Measurements from ENCODE around the gene ZCCHC7.
"Not testable (repeated sequence)": the region's sequence is repeated elsewhere in the genome, so short reads cannot be mapped to it uniquely, and the experiment has no call there.

Gene ZCCHC7

GRCh38 chr9:37178742-37179141, 58.4 kb downstream of the ZCCHC7 start:
- no peak for DNase-seq (ENCODE audit: low read depth)

DNA sequence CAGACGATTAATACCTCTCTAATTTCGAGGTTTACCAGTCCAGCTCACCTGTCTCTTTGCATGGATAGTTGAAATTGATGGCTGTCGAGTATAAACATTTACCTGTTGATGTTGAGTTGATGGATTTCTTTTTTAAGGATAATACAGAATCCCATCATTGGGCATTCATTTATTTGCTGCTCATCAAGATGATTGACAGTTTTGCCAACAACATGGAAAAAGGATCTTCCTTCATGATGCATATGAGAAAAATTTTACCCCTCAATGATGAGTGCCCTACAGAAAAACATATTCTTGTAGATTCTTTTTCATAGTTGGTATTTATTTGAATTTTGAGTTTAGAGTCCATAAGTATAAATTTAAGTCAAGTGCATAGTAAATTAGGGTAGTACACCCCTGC, 59.2 kb downstream of the ZCCHC7 start:
- DNase-seq (ENCODE audit: low read depth), result no peak

DNA sequence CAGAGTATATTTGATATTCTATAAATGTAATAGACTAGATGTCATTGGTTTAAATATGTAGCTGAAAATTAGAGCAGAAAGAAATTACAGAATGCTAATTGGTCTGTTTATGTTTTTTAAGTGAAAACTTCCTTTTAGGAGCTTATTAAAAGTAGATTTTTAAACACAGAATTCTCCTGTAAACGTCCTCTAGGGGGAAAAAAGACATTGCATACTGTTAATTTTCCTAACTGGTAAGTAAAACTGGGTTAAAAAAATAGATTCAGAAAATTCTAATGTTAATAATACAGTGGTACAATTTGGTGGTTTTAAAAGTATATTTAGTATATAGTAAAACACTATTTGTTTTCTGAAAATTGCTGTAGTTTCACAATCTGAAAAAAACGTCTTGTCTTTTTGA, 59.8 kb downstream of the ZCCHC7 start:
- DNase-seq (ENCODE audit: low read depth), result no peak

- no peak for DNase-seq (ENCODE audit: low read depth)
Observed at GRCh38 chr9:37182718-37183117, 62.3 kb downstream of the ZCCHC7 start.

DNA sequence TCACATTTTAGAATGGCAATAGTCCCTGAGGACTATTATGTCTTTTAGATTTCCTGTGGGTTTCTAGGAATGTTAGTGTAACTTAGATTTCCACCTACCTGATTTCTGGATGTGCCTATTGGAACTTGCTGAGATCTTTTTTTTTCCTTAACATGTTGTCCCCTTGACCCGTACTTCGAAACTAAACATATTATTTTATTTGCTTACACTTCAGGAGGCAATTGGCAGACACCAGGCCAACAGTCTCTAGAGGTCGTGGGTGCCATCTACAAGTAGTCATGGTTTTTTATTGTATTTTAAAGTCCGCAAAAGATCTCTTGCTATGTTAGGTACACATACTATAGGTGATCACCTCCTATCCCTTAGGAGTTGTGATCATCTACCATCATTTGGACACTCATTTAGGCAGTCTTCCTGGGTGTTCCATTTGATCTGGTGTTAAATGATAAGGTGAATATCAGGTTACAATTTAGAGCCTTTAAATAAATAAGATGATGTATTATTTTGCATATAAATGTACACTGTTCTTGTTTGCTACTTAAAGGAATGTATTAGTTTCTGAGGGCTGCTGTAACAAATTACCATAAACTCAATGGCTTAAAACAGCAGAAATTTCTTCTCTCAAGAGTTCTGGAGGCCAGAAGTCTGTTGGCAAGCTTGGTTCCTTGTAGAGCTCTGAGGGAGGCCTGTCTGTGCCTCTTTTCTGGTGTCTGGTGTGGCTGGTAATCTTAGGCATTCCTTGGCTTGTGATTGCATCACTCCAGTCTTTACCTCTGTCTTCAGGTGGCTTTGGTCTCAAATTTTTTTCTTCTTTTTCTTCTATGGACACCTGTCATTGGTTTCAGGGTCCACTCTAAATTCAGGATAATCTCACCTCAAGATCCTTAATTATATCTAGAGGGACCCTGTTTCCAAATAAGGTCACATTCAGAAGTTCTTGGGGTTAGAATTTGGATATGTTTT, 64.8 kb downstream of the ZCCHC7 start:
- no peak for DNase-seq (ENCODE audit: low read depth)

DNA sequence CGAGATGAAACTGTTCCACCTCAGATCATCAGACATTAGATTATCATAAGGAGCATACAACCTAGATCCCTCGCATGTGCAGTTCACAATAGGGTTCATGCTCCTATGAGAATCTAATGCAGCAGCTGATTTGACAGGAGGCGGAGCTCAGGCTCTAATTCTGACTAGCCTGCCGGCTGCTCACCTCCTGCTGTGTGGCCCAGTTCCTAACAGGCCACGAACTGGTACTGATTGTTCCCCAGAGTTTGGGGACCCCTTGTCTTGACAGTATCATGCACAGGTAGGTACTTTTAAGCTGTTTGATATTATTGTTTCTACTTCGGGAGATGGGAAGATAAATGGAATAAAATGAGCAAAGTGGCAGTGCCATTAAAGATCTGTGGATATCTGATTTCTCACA, 66.9 kb downstream of the ZCCHC7 start:
- DNase-seq (ENCODE audit: low read depth), result no peak

DNA sequence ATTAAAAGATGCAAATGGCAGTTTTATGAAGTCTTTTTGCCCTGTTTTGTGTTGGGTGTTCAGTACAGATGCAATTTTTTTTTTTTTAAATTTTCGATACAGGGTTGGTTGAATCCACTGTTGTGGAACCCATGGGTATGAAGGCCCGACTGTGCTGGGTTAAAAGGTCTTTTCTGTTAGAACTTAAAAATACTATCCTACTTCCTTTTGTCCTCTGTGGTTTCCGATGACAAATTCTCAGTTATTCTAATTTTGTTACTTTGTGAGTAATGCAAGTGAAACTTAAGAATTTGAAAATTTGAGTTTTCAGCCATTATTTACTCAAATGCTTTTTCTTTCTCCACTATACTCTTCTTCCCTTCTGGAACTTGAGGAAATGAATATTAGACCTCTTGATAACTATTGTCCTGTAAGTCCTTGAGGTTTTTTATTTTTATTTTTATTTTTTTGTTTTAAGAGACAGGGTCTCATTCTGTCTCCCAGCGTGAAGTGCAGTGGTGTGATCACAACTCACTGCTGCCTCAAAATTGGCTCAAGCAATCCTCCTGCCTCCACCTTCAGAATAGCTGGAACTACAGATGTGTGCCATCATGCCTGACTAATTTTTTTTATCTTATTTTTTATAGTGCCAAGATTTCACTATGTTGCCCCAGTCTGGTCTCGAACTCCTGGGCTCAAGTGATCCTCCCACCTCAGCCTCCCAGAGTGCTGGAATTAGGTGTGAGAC, 67.5 kb downstream of the ZCCHC7 start:
- no peak for DNase-seq (ENCODE audit: low read depth)

DNA sequence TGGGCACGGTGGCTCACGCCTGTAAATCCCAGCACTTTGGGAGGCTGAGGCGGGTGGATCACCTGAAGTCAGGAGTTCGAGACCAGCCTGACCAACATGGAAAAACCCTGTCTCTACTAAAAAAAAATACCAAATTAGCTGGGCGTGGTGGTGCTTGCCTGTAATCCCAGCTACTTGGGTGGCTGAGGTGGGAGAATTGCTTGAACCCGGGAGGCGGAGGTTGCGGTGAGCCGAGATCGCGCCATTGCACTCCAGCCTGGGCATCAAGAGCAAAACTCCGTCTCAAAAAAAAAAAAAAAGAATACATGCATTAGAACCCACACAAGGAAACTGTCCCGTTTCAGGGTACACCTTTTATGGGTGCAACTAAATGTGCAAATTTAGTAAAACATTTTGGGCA, 70.4 kb downstream of the ZCCHC7 start:
- DNase-seq (ENCODE audit: low read depth), result not testable (repeated sequence)

- no peak for DNase-seq (ENCODE audit: low read depth)
Observed at GRCh38 chr9:37191403-37192089, 71.2 kb downstream of the ZCCHC7 start.

- no peak for DNase-seq (ENCODE audit: low read depth)
Observed at GRCh38 chr9:37192803-37193202, 72.4 kb downstream of the ZCCHC7 start.

- DNase-seq (ENCODE audit: low read depth), result no peak
Observed at GRCh38 chr9:37197158-37198038, 77.0 kb downstream of the ZCCHC7 start.

DNA sequence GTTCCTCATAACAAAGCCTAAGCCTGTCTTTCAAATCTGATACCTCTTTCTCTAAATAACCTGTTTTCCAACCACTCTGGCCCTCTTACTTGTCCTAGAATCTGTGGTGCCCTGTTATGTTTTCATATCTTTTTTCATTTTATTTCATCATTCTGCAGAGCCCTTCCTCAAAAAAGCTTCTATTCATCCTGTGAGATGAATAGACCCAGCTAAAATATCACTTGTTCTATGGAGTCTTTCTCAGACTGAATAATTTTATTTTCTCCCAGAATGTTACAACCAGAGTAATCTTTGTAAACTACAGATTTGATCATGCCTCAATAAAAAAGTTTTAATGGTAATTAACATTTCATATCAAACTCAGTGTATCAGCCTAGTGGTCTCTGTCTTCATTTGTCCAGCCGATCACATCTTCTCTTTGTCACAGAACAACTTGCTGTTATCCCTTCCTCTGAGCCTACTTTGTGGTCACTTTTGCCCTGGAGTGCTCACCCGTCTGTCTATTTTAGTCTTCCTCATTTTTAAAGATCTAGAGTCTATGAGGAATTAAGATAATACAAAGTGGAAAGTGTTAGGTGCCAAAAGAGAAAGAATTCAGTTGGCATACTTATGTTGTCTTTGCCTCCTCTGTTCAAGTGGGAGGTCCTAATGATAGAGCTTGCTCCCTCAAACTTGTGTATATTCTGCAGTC, 77.8 kb downstream of the ZCCHC7 start:
- DNase-seq (ENCODE audit: low read depth), result no peak

GRCh38 chr9:37198831-37199230, 78.5 kb downstream of the ZCCHC7 start:
- no peak for DNase-seq (ENCODE audit: low read depth)

DNA sequence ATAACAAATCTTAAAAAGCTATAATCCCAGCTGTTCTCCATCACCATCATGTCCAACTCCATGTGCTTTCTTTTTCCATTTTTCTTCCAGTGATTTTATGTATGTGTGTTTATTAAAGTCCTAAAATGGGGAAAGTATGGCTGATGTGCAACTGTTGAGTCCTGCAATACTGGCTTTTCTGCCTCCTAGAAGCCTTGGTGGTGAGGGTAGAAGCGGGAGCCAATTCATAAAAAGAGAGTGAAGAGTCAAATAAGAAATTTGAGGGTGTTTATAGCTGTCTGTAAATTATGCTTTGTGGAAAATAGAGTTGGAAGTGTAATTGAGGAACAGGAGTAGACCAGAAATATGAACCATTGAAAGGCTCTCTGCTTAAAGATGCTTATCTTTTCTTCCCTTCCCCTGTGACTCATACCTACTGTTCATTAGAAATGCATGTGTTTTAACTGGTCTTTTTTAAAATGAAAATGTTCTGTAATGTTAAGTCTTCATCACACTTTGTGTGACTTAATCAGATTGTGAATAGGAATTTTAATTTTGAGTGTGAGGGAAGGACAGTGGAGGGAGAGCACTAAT, 80.1 kb downstream of the ZCCHC7 start:
- no peak for DNase-seq (ENCODE audit: low read depth)

DNA sequence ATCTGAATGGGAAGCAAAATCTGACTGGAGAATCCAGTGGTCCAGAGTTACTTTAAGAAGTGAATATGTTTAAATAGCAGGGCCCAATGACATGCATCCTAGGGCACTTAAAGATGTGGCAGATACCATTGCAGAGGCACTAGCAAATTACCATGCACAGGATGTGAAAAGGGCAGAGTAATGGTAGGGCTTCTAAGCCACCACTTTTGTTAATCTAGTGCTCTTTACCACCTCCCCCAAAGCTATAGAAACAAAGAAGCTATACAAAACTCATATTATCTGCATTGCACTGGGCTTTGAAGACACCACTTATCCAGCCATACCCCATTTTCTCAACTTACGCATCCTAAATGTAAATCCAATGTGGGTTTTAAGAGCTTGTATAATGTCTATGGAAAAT, 81.2 kb downstream of the ZCCHC7 start:
- no peak for DNase-seq (ENCODE audit: low read depth)

DNA sequence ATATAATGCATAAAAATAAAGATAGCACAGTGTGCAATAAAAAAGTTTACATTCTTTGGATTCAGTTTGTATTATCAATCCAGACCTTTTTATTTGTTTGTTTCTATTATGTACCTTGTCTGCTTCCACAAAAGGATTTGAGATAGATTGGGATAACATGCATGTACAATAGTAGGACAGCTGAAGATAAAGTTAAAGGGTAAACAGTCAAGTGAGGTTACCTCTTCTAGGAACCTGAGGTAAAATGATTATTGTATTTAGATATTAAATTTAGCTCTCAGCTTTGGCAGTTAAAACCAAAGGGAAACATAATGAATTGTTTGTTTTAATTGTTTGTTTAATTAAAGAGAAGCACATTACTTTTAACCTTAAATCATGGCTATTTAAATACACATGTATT, 81.7 kb downstream of the ZCCHC7 start:
- DNase-seq (ENCODE audit: low read depth), result no peak

DNA sequence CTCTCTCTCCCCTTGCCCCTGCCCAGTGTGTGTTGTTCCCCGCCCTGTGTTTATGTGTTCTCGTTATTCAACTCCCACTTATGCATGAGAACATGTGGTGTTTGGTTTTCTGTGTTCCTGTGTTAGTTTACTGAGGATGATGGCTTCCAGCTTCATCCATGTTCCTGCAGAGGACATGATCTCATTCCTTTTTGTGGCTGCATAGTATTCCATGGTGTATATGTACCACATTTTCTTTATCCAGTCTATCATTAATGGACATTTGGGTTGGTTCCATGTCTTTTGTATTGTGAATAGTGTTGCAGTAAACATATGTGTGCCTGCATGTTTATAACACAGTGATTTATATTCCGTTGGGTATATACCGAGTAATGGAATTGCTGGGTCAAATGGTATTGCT, 83.1 kb downstream of the ZCCHC7 start:
- not testable (repeated sequence) for DNase-seq (ENCODE audit: low read depth)

DNA sequence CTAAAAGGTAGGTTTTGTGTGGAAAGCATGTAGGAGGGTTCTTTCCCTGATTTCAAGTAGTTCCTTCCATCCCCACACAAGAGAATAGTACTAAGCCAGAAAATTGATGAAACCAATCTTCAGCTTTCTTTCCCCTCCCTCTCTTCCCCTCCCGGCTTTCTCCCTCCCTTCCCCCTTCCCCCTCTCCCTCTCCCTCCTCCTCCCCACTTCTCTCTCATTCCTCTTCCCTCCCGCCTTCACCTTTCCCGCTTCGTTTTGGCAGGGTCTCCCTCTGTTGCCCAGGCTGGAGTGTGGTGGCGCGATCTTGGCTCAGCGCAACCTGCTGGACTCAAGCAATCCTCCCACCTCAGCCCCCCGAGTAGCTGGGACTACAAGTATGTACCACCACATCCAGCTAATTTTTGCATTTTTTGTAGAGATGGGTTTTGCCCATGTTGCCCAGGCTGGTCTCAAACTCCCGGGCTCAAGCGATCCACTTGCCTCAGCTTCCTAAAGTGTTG, 85.8 kb downstream of the ZCCHC7 start:
- DNase-seq (ENCODE audit: low read depth), result no peak

DNA sequence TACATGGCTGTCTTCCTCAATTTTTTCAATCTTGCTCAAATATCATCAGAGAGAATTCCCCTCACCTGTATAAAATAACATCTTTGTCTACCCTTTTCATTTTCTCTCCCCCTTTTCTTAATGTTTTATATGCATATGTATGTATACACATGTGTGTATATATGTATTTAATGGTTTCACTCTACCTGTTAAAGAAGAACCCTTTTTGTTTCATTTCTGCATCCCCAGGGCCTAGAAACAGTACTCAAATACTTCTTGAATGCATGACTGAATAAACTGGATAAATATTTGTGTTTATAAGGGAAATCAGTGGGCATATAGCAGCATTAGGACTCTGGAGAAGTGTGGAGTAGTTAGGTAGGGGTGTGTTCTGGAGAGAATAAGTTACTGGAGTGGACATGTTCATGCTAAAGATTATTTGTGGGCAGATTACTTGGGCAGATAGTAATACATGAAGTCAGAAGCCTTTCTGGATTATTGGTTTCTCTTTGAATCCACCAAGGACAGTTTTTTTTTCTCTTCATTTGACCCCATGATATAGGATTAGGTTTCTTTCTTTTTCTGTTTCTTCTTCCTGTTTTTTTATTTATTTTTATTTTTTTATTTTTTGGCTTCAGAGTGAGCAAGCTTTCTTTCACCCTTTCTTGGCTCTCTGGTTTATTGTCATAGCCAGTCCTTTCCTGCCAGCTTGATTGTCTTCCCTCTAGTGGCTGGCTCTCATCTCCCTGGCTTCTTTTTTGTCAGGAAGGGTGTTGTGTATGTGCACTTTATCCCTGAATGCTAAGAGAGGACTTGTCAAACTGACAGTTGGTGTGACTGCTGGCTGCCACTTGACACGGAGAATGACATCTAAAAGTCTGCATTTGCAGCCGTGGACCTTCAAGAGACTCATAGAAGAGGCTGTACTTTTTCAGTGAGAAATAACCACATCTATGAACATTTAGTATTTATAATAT, 89.3 kb downstream of the ZCCHC7 start:
- DNase-seq (ENCODE audit: low read depth), result no peak

All from stimulated activated CD8-positive, alpha-beta memory T cell treated with anti-CD3 and anti-CD28 coated beads, Interleukin-15, amount 100 ng/mL, for 1 hour (primary cell).